ENCODE measurements around the gene PRRC1.

DNA sequence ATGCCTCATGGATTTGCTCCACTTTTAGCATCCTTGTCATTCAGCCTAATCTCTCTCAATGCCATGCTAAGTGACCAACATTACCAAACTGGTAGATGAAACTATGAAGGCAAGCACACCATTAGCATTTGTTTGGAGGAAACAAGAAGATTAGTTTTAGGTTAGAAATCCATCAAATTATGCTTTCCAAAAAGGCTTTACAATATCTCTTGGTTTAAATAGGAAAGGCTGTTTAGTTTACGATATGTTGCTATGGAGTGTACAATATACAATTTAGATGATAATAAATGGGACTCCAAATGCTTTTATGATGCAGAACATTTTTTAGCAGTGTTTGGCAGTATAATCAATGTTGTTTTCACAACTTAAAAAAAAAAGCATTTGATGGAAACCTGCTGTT lies 83.7 kb downstream of the PRRC1 start:
- TF ChIP-seq, protein P1, sequence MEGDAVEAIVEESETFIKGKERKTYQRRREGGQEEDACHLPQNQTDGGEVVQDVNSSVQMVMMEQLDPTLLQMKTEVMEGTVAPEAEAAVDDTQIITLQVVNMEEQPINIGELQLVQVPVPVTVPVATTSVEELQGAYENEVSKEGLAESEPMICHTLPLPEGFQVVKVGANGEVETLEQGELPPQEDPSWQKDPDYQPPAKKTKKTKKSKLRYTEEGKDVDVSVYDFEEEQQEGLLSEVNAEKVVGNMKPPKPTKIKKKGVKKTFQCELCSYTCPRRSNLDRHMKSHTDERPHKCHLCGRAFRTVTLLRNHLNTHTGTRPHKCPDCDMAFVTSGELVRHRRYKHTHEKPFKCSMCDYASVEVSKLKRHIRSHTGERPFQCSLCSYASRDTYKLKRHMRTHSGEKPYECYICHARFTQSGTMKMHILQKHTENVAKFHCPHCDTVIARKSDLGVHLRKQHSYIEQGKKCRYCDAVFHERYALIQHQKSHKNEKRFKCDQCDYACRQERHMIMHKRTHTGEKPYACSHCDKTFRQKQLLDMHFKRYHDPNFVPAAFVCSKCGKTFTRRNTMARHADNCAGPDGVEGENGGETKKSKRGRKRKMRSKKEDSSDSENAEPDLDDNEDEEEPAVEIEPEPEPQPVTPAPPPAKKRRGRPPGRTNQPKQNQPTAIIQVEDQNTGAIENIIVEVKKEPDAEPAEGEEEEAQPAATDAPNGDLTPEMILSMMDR (IDR thresholded peaks at IDR 0.05): no peak
- TF ChIP-seq POLR2A (IDR thresholded peaks at IDR 0.05): no peak

Measured in tibial nerve (tissue), 3 donors.